GM12874 (cell line): ENCODE data around the gene LHFPL6.

Source experiments
- CTCF ChIP-seq: IDR thresholded peaks from 2 replicates; pipeline ENCODE4 v1.5.1; 2011; ENCODE audit warnings: low read depth, mild to moderate bottlenecking, control low read depth, low read length, moderate library complexity; ENCODE audit not compliant: insufficient read depth

The LHFPL6 gene

GRCh38 chr13:39407786-39408185 lies 195.2 kb downstream of the LHFPL6 start:
- no peak for TF ChIP-seq CTCF

- no peak for TF ChIP-seq CTCF
These were observed 195.9 kb downstream of the LHFPL6 start for GRCh38 chr13:39407138-39407537.

- TF ChIP-seq CTCF = peak; percentile 17; the same call in 1 of the 2 replicates
These were observed 196.3 kb downstream of the LHFPL6 start for GRCh38 chr13:39406688-39407087.

- no peak for TF ChIP-seq CTCF
These were observed 197.3 kb downstream of the LHFPL6 start for GRCh38 chr13:39405596-39406205.

GRCh38 chr13:39405107-39405506 lies 197.9 kb downstream of the LHFPL6 start:
- TF ChIP-seq CTCF = no peak

GRCh38 chr13:39403106-39403505 lies 199.9 kb downstream of the LHFPL6 start:
- no peak for TF ChIP-seq CTCF

GRCh38 chr13:39402221-39402970 lies 200.6 kb downstream of the LHFPL6 start:
- no peak for TF ChIP-seq CTCF
